Cerebellar cortex (tissue), 1 donor: ENCODE measurements around the gene PLSCR1.
A peak's percentile ranks its signal among the peaks of the same experiment; 100 is the strongest.

Experiments
- DNase-seq: peaks from one replicate; pipeline ENCODE4 v3.0.0-alpha.2; 2015; ENCODE audit warnings: low spot score

The PLSCR1 gene, protein sequence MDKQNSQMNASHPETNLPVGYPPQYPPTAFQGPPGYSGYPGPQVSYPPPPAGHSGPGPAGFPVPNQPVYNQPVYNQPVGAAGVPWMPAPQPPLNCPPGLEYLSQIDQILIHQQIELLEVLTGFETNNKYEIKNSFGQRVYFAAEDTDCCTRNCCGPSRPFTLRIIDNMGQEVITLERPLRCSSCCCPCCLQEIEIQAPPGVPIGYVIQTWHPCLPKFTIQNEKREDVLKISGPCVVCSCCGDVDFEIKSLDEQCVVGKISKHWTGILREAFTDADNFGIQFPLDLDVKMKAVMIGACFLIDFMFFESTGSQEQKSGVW

DNA sequence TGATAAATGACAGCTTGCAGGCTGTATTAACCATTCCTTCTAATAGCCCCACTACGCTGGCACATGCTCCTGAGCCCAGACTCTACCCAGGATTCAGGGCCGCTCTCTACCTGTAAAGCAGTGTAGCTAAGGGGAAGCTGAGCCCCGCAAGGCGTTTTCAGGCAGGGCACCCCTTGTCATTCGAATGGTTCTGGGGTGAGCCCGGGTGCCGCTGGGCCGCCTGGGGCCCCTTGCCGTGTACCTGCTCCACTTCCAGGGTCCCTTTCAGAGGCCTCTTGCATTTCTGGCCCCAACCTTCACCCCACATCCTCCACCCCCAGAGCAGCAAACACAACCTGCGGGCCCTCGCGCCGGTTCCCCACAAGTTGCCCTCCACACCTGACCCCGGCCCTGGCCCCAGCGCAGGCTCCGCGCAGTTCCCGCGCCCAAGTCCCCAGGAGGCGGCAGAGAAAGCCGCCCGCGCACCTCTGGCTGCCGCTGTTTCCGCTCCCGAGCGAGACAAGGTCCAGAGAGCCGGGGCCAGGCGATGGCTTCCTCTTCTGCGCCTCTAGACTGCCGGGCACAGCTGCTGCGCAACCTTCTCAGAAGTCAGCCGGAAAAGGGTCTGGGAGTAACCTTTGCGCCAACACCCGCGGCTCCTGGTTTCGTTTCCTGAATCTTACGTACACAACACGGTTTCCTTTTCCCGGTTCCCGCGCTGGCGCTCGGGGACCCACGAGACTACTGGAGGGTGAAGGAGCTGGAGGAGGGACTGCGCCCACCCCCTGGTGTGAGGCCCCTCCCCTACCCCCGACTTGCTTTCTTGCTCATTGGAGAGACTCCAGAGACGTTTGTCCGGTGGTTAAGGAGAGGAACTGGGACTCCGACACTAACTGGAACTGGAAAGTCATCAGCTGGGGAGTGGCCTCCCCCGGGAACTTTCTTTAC, at the start of gene PLSCR1:
Gene PLSCR1, minus strand, starts transcription at position 606 of the 927 bp plus-strand sequence. CDS start 8,055 bp downstream, outside the sequence.
- peak; percentile 41 for DNase-seq

DNA sequence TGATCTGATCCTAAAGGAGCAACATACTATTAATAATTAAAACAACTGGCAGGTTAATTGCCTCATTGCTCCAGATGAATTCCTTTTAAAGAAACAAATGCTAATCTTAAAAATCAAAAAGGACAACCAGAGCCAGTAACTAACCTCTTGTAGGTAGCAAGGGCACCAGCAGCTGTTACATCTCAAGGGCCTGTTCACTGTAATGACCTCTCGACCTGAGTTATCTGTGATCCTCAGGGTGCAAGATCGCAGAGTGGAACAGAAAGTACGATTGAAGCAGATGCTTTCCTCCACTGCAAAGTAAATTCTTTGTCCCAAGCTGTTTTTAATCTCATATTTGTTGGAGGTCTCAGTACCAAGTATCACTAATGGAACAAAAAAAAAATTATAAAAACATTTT, 49.4 kb upstream of the PLSCR1 start:
- DNase-seq, result no peak

DNA sequence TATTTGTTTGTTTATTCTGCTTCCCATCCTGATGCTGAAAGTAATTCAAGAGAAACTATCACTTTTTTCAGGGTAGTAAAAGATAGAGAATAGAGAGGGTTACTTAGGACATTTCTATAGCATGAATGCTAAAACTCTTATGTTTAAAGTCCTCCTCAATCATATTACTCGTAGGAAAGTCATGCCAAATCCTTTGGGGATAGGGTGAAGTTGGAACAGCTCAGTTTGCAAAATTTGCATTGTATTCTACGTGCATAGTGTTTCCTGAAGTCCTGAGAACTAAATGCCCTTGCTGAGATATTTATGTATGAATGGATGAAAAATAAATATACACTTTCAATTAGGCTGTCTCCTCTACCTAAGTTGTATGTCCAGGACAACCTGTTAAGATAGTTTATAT, 46.1 kb upstream of the PLSCR1 start:
- DNase-seq, result no peak

DNA sequence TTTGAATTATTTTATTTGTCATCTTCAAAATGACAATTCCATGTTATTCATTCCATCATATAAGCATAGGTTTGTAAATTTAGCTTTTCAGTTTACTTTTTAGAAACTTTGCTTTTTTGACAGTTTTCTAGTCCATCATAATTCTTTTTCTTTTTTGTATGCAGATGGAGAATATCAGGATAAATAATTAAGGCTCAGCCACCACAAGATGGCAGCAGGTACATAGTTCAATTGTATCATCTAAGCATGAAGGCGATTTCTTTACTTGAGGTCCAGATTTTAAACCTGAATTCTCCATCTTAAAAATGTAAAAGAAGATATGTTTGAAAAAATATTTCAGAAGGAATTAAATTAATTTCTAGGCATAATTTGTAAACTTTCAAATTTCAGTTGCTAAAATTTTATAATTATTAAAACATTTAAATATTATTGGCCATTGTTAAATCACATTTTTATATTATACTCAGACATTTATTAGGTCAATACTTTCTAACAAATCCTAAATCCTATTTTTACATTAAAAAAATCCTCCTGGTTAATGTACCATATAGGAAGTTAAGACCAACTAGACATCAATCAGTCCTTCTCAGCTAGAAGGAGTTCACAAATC, 45.6 kb upstream of the PLSCR1 start:
- DNase-seq, result peak; percentile 87

DNA sequence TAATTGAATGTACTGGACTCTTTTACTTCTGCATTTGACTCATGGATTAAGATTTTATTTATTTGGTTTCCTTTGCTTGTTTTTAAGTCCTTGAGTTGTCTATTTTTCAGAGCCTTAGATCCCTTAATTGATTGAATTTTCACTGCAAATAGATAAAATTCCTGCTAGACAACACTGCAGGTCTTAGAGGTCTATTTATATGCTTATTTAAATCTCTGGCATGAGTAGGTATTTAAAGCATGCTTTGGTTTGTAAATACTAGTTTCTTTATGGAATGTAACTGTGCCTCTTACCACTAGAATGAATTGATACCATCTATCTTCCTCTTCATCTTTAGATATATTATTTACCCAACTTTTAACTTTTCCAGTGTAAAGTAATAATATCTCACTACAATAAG, 40.7 kb upstream of the PLSCR1 start:
- no peak for DNase-seq

DNA sequence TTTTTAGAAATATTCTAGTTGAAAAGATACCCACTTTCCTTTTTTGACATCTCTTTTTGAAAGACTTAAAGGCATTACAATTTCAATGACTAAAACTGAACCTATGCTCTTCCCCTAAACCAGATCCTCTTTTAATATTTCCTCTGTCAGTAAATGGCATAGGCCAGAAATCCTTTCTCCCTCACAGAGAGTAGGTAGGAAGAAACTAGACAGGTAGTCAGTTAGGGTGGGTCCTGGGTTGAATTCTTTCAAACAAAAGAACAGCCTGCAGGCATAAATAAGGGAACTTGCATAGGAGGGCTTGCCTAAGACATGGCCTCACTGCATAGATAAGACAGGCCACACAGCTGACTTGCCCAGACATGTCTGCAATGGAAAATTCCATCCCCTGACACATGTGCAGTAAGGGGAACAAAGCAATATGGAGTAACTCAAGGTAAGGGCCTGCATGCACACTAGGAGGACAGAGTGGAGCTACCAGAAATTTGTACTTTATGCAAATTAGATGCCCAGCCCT, 37.6 kb upstream of the PLSCR1 start:
- DNase-seq, result no peak

DNA sequence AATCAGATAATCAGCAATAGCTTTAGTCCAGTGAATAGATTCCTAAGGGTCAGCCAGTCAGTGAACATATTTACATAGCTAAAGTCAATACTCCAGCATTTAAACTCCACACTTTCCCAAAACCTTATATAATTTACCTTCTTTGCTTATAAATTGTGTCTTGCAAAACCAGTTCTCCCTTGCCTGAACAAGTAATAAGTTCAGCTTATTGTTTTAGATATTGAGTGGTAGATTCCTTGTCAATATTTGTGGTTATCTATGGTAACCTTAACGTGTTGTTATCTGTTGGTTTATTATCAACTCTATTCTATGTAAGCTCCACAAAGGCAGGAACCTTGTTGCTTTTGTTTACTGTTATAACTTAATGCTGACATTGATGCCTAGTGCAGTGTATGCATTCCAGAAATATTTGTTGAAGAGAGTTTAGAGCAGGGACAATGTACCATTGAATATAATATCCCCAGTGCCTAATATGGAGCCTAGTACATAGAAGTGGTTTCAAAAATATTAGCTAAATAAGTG, 36.7 kb upstream of the PLSCR1 start:
- no peak for DNase-seq

DNA sequence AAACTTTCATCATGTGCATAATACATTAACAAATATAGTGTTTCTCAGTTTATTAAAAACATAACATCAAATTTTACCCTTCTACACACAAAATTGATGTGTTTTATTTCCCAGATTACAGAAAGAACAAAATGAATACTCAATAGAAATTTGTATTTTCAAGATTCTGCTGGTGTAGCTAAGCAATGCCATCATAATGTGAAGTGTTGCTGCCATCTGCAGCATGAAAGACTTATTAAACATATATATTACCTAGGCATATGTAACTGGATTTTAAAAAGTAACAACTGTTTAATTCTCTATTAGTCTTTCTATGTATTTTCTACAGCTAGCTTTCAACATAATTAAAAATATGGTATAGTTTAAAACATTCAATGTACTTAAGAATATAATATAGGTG, 33.3 kb upstream of the PLSCR1 start:
- DNase-seq, result peak; percentile 16

DNA sequence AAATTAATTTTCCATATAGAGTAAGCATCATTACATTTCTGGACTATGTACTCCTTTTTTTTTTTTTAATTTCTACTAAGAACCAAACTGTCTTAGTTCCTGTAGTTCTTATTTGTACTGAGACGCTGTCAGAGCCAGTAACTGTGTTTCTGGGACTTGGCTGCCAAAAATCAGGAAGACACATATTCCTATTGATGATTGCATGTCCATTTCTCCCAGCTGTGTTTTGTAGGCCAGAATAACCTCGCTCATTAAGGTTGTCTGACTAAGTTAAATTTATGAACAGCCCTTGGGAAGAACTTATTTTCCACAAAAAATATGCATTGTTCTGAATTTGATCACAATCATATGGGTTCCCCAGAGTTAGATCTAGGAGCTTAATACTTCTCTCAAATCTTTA, 31.2 kb upstream of the PLSCR1 start:
- DNase-seq, result no peak

DNA sequence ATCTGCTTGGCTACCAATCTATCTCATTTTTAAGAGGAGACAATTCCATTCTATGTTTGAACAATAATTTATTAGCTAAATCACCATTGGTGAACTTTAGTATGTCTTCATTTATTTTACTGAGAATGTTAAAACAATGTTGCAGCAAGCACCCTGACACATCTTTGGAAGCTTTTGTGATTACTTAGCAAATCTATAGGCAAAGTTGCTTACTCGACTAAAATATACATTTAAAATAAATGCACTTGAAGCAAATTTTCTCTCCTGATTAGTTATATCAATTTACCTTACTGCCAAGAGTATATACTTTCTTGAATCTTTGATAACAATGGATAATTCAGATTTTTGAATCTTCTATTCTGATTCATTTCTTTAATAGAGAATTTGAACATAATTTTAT, 29.8 kb upstream of the PLSCR1 start:
- DNase-seq, result no peak

DNA sequence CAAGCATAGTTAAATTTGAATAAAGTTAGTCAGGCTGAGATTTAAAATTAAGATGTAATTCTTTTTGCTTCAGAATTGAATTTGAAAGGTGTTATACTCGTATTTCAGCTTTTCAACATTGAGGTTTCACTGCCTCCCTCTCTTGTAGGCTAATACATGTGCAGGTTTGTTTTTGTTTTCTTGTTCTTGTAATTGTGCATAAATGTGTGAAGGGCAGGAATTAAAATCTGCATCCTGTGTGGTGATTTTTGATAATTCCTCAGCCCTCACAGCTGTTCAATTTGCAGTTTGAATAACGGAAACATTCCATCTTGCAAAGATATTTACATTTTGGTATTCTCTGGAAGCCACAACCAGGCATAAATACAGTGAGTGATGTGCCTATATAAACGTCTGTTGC, 24.9 kb upstream of the PLSCR1 start:
- no peak for DNase-seq

DNA sequence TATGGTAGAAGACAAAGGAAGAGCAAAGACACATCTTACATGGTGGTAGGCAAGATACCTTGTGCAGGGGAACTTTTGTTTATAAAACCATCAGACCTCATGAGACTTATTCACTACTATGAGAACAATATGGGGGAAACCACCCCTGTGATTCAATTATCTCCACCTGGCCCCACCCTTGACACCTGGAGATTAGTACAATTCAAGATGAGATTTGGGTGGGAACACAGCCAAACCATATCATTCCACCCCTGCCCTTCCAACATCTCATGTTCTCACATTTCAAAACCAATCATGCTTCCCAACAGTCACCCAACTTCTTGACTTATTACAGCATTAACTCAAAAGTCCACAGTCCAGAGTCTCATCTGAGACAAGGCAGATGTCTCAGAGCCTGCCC, 21.7 kb upstream of the PLSCR1 start:
- no peak for DNase-seq

DNA sequence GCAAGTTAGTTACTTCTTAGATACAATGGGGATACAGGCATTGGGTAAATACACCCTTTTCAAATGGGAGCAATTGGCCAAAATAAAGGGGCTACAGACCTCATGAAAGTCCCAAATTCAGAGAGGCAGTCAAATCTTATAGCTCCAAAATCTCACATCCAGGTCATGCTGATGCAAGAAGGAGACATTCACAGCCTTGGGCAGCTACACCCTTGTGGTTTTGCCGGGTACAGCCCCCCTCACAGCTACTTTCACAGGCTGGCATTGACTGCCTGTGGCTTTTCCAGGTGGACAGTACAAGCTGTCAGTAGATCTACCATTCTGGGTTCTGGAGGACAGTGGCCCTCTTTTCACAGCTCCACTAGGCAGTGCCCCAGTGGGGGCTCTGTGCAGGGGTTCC, 17.5 kb upstream of the PLSCR1 start:
- no peak for DNase-seq

DNA sequence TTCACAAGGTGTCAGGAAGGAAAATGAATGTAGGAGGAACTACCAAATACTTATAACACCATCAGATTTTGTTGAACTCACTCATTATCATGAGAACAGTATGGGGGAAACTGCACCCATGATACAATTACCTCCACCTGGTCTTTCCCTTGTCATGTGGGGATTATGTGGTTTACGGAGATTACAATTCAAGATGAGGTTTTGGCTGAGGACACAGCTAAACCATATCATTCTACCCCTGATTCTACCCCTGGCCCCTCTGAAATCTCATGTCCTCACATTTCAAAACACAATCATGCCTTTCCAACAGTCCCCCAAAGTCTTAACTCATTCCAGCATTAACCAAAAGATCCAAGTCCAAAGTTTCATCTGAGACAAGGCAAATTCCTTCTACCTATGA, 17.1 kb upstream of the PLSCR1 start:
- DNase-seq, result no peak

DNA sequence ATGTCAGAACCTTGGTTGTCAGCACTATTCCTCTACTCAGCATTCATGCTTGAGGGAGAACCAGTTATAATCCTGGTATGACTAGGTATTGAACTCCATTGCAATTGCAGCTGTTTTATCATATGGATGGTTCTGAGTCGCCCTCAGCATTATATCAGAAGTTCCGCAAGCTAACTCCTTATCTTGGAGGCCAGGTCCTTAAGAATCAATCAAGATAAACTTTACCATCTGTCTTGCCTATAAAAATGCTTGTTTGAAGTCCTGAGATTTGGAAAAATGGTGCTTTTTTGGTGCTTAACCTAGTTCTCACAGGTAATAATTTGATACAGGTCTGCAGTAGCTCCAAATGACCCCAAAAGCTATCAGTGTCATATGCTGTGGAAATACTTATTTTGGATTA, 16.3 kb upstream of the PLSCR1 start:
- DNase-seq, result no peak

DNA sequence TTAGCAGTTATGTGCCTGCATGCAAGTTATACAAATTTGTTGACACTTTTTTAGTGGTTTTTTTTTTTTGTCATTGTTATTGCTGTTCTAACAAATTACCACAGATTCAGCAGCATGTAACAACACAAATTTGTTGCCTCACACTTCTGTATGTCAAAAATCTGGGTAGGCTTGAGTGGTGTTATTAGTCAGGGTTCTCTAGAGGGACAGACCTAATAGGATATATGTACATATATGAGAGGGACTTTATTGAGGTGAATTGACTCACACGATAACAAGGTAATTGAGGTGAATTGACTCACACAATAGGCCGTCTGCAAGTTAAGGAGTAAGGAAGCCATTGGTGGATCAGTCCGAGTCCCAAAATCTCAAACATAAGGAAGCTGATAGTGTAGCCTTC, 15.0 kb upstream of the PLSCR1 start:
- no peak for DNase-seq

DNA sequence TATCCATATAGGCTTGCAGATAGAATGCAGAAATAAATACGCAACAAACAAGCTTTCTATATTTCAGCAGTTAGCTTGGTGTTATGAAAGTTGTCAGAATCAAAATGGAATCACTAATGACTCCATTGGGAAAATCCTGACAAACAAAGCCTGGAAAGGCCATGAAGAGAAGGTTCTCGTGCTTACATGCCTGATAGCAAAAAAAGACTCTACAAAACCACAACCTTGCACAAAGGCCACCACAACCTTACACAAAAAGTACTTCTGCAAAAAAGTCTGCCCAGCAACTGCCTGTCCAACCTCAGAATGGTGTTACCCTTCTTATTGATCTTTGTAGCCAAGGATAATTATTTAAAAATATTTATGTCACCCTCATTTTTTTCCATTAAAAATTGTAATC, 14.4 kb upstream of the PLSCR1 start:
- no peak for DNase-seq

DNA sequence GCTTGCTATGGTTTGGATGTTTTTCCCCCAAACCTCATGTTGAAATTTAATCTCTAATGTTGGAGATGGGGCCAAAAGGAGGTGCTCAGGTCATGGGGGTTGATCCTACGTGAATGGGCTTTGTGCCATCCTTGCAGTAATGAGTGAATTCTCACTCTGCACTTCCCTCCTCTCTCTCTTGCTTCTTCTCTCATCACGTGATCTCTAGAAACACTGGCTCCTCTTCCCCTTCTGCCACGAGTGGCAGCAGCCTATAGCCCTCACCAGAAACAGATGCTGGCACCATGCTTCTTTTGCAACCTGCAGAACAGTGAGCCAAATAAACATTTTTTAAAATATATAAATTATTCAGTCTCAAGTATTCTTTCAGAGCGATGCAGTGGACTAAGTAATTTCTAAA, 13.3 kb upstream of the PLSCR1 start:
- no peak for DNase-seq

DNA sequence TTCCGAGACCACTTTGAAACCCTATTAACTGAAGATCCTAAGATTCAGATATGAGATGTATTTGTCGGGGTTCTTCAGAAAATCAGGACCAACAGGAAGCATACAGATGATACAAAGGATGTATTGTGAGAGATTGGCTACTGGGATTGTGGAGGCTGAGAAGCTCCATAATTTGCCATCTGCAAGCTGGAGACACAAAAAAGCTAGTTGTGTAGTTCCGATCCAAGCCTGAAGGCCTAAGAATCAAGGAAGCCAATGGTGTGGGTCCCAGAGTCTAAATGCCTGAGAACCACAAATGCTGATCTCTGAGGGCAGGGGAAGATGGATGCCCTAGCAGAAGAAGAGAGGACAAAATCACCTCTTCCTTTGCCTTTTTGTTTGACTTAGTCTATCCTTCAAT, 10.9 kb upstream of the PLSCR1 start:
- DNase-seq, result no peak

DNA sequence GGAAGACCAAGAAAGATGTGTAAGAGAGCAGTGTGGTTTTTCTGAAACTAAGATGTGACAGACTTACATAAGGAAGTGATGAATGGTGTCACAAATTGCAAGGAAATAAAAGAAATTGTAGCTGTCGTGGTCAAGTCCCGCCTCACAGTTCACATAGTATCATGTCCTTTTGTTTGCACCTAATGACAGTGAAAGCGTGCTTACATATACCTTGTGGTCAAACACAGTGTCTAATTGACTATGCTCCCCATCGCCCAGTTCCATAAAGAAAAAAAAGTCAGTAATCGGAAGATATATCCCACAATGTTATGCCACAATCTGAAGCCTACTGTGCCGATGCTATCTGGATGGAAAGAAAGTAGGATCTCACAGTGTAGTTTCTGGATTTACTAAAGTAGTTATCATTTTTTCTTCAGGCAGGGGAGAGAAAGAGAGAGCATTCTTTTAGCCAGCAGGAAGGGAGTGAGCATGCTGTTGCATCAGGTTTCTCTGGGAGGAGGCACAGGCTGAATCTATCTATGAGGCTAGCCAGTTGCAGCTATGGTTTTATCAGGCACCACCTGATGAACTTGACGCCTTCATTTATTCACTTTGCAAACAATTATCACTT, 9.8 kb upstream of the PLSCR1 start:
- DNase-seq, result no peak

DNA sequence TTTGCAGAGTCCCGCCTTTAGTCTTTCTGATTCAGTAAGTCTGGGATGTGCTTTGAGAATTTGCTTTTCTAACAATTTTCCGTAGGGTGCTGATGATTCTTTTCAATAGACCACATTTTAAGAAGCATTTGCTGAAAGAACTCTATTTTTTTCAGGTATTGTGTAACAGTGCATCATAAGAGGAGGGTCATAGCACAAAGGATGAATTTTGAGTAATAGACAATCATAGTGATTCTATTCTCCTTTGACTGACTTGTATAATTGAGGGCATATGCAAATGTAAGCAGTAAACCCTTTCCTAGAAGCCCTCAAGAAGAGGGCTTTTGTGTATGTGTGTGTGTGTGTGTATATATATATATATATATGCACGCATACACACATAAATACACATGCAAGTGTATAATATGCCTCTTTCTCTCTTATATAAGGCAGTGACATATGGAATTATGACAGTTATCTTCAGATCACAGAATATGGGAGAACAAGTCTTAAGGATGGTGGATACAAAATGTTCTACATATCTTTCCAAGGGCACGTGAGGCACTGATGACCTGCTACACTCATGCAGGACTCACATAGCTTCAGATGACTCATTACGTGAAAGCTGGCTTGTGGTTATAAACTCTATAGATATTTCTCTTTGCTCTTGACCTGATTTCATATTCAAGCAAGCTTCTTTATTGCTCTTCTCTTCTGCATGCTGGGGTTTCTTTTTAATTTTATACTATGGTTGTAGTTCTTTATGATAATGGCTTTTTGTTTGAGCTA, 6.5 kb upstream of the PLSCR1 start:
- no peak for DNase-seq
